ENCODE measurements around the gene DNM3. TPM values are rescaled to one million over a fixed set of nuclear protein-coding genes. Genes with fewer than 3 reads are reported as not detected.

DNM3 gene
- total and polyA plus RNA-seq, 2 of the 8 experiments (the other 6 are each of a cell fraction or from before 2014, with no cell fraction given) = 2.0 to 8.5 TPM

- H2AFZ ChIP-seq (ENCODE audit: low read length) = no peak overlapping the region
- no peaks in the 10 kb centered on the region; a peak in 1 of 8 replicates for H3K36me3 ChIP-seq (ENCODE audit: control insufficient read depth in 2 of 4, insufficient read depth in 4 of 4, low read length in 3 of 4)
- FAIRE-seq (no peak), DNase-seq (ENCODE audit: low read depth in 1 of 2, low spot score in 2 of 2) (no peak)
- no peak overlapping the region for H4K91ac ChIP-seq (replicated peaks; ENCODE audit: insufficient read length, low read length)
- H3K56ac ChIP-seq (replicated peaks; ENCODE audit: insufficient read length, low read depth, low read length) = no peak overlapping the region
- H3K27me3 ChIP-seq (replicated peaks in 1 of 4; ENCODE audit: control insufficient read depth in 3 of 4, extremely low read depth in 1 of 4, insufficient read depth in 3 of 4, low read length in 3 of 4) = no peaks in the 10 kb centered on the region
- H3K4ac ChIP-seq (replicated peaks; ENCODE audit: insufficient read length, low read depth, low read length) = no peak overlapping the region
- H3K18ac ChIP-seq (ENCODE audit: extremely low read depth, low read length) = no peak overlapping the region
- H3K27ac ChIP-seq (ENCODE audit: low read depth, low read length) = no peak overlapping the region
- no peak overlapping the region for H3K23ac ChIP-seq (ENCODE audit: insufficient read length)
- H2AK5ac ChIP-seq (ENCODE audit: low read depth, low read length) = no peak overlapping the region
- no peak overlapping the region for H3K14ac ChIP-seq (ENCODE audit: insufficient read length)
- no peak overlapping the region for H2BK120ac ChIP-seq (replicated peaks; ENCODE audit: low read depth, low read length)
- H3K9ac ChIP-seq (replicated peaks in 1 of 4; ENCODE audit: extremely low read depth in 1 of 4, low read depth in 3 of 4, low read length in 3 of 4) = no peak overlapping the region
- no peak overlapping the region for H2BK12ac ChIP-seq (ENCODE audit: low read depth, low read length)
- no peaks in the 10 kb centered on the region for H3K4me1 ChIP-seq (replicated peaks in 1 of 4; ENCODE audit: control insufficient read depth in 3 of 4, insufficient read depth in 4 of 4, low read length in 3 of 4)
- ChIA-PET CTCF (ENCODE audit: partially characterized antibody) (interaction anchor here (0.6 to 8.1 kb wide), 7 partner anchors 20 to 438 kb away, joined by 3 to 87 read pairs (median 3); partner anchors contain the start of gene PIGC), POLR2A (ENCODE audit: partially characterized antibody) (no interaction called here)
- H3K9me3 ChIP-seq (ENCODE audit: insufficient read depth in 2 of 2, low read depth in 1 of 2, low read length in 1 of 2) = 0 out of 4 replicates have a peak, but pooled peaks cover 0 to 7% of the 10 kb centered on the region in 2 experiments
- no peak overlapping the region for H4K5ac ChIP-seq (ENCODE audit: insufficient read length, low read depth, low read length)
- H3K4me2 ChIP-seq (ENCODE audit: insufficient read depth in 1 of 2, low read depth in 2 of 2, low read length in 2 of 2) = no peak overlapping the region
- H3K79me1 ChIP-seq (ENCODE audit: low read depth, low read length) = no peaks in the 10 kb centered on the region
- no peak overlapping the region for H2BK15ac ChIP-seq (ENCODE audit: low read length)
- no peak overlapping the region for H2BK5ac ChIP-seq (ENCODE audit: low read depth, low read length)
- no peaks in the 10 kb centered on the region for H3K79me2 ChIP-seq (ENCODE audit: control insufficient read depth in 1 of 2, insufficient read depth in 2 of 2, low read length in 2 of 2)
- WGBS, 2 experiments (ENCODE audit: extremely low coverage in 1 of 2, insufficient coverage in 1 of 2, insufficient read length in 1 of 2, insufficient replicate concordance in 2 of 2, low coverage in 1 of 2, low lambda C conversion rate in 2 of 2, missing lambda C conversion rate in 1 of 2) = 95% methylated on average over 1 of the region's 1 CpG; no CpG with 5 or more reads in 1 of the 2 experiments
- no peaks in the 10 kb centered on the region for H4K20me1 ChIP-seq (replicated peaks in 1 of 2; ENCODE audit: control insufficient read depth in 1 of 2, insufficient read depth in 2 of 2, low read length in 2 of 2)
- H3K23me2 ChIP-seq (ENCODE audit: low read depth, low read length) = no peaks in the 10 kb centered on the region
- H3K4me3 ChIP-seq (ENCODE audit: extremely low read depth in 1 of 4, insufficient read depth in 2 of 4, low read depth in 3 of 4, low read length in 4 of 4) = no peak overlapping the region
- no peak overlapping the region for H2BK20ac ChIP-seq (ENCODE audit: low read length)
- no peak overlapping the region for H4K8ac ChIP-seq (ENCODE audit: extremely low read depth, insufficient read depth, low read length)
- TF ChIP-seq ATF2 (IDR thresholded peaks at IDR 0.05; ENCODE audit: low read length) (no peak), BACH1 (IDR thresholded peaks at IDR 0.05; ENCODE audit: low read length) (no peak), CBX5 (IDR thresholded peaks at IDR 0.05; ENCODE audit: low read depth, low read length) (no peak), GTF2F1 (IDR thresholded peaks at IDR 0.05; ENCODE audit: borderline replicate concordance, low read depth, low read length) (no peak), YY1 (IDR thresholded peaks at IDR 0.05; ENCODE audit: low read depth, low read length) (no peak), KDM4A (IDR thresholded peaks at IDR 0.05; ENCODE audit: low read depth, low read length, severe bottlenecking) (no peak), E2F6 (IDR thresholded peaks at IDR 0.05) (no peak), SIN3A (conservative IDR thresholded peaks at IDR 0.05 in 1 of 2, IDR thresholded peaks at IDR 0.05 in 1 of 2; ENCODE audit: low read depth in 1 of 2, low read length in 2 of 2) (no peak)
Measured at GRCh38 chr1:172005856-172006255, 164.6 kb downstream of the DNM3 start.

All from H1 (cell line).